ENCODE results near the gene NTM.

DNA sequence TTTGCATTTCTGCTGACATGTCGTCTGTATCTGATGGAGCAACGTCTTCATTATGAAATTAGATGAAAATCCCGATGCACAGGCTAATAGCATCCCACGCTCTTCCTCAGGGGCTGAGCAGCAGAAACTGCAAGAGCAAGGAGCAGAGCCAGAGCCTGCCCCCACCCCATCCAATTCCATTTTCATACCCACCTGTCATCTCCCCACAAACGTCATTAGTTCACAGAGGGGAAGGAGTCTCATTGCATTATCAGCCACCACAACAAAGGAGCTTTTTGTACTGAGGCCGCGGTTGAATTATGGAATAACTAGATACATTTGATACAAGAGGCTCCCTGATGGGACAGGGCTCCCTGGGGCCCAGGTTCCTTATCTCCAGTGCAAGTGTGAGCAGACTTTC lies 515.0 kb downstream of the NTM start:
- TF ChIP-seq CTCF (IDR thresholded peaks at IDR 0.05) (no peak), POLR2AphosphoS5 (IDR thresholded peaks at IDR 0.05) (no peak), EP300 (IDR thresholded peaks at IDR 0.05) (no peak)
